Measurements from ENCODE around the gene SMYD1. TPM values are rescaled to one million over a fixed set of nuclear protein-coding genes. Genes with fewer than 3 reads are reported as not detected.

SMYD1 gene
- total and polyA plus RNA-seq, 8 donors = 0.12 to 25.4 (median 10.5) TPM

GRCh38 chr2:88087763-88088162 lies 20.1 kb downstream of the SMYD1 start:
- TF ChIP-seq CTCF (IDR thresholded peaks at IDR 0.05) (no peak), POLR2AphosphoS5 (IDR thresholded peaks at IDR 0.05) (no peak), EP300 (IDR thresholded peaks at IDR 0.05) (no peak), POLR2A (IDR thresholded peaks at IDR 0.05) (no peak)
- 85 to 94% (median 88%) methylated on average over 14 to 17 of the region's 17 CpGs for WGBS, 5 donors
- H3K27me3 ChIP-seq = peaks cover 0 to 4% (median 0%) of the 10 kb centered on the region in 3 donors

GRCh38 chr2:88088999-88089398 lies 21.4 kb downstream of the SMYD1 start:
- Histone ChIP-seq H3K9me3 (no peaks in the 10 kb centered on the region), H3K27me3 (no peaks in the 10 kb centered on the region), H3K27ac (no peak overlapping the region), H3K36me3 (no peaks in the 10 kb centered on the region), H3K4me3 (no peak overlapping the region), H3K4me1 (no peaks in the 10 kb centered on the region)
- intact Hi-C loops (cut with DNase I; ENCODE audit: low total_unique reads) = no loop called here
- no peak for DNase-seq
- TF ChIP-seq CTCF (IDR thresholded peaks at IDR 0.05) = no peak
- TF ChIP-seq EP300 (IDR thresholded peaks at IDR 0.05) = no peak
- TF ChIP-seq POLR2A (IDR thresholded peaks at IDR 0.05) = no peak
- TF ChIP-seq POLR2AphosphoS5 (IDR thresholded peaks at IDR 0.05) = no peak
- 82 to 100% (median 97%) methylated on average over 2 of the region's 2 CpGs for WGBS, 5 donors

More at GRCh38 chr2:88087763-88088162, 20.1 kb downstream of the SMYD1 start:
- no peaks in the 10 kb centered on the region for H3K36me3 ChIP-seq
- intact Hi-C loops (cut with DNase I; ENCODE audit: low total_unique reads) = no loop called here
- H3K4me1 ChIP-seq = no peaks in the 10 kb centered on the region
- no peak overlapping the region for H3K27ac ChIP-seq
- DNase-seq = no peak
- H3K9me3 ChIP-seq = no peaks in the 10 kb centered on the region
- H3K4me3 ChIP-seq = no peak overlapping the region

- H3K9me3 ChIP-seq = no peaks in the 10 kb centered on the region
- no peak for DNase-seq
- TF ChIP-seq POLR2AphosphoS5 (IDR thresholded peaks at IDR 0.05) (no peak), EP300 (IDR thresholded peaks at IDR 0.05) (no peak), CTCF (IDR thresholded peaks at IDR 0.05) (no peak), POLR2A (IDR thresholded peaks at IDR 0.05) (no peak)
- H3K36me3 ChIP-seq = no peaks in the 10 kb centered on the region
- no peaks in the 10 kb centered on the region for H3K27me3 ChIP-seq
- intact Hi-C loops (cut with DNase I; ENCODE audit: low total_unique reads) = no loop called here
- H3K4me3 ChIP-seq = no peak overlapping the region
- 75 to 85% (median 83%) methylated on average over 8 of the region's 8 CpGs for WGBS, 5 donors
- no peak overlapping the region for H3K27ac ChIP-seq
- H3K4me1 ChIP-seq = no peaks in the 10 kb centered on the region
Observed at GRCh38 chr2:88090446-88091283, 23.0 kb downstream of the SMYD1 start.

- H3K4me1 ChIP-seq = no peaks in the 10 kb centered on the region
- WGBS, 5 donors = 52 to 88% (median 75%) methylated on average over 3 of the region's 3 CpGs
- no peaks in the 10 kb centered on the region for H3K36me3 ChIP-seq
- intact Hi-C loops (cut with DNase I; ENCODE audit: low total_unique reads) = no loop called here
- no peak overlapping the region for H3K4me3 ChIP-seq
- H3K27me3 ChIP-seq = no peaks in the 10 kb centered on the region
- TF ChIP-seq EP300 (IDR thresholded peaks at IDR 0.05) = no peak
- no peak for TF ChIP-seq CTCF (IDR thresholded peaks at IDR 0.05)
- no peak for TF ChIP-seq POLR2AphosphoS5 (IDR thresholded peaks at IDR 0.05)
- TF ChIP-seq POLR2A (IDR thresholded peaks at IDR 0.05) = no peak
- no peak overlapping the region for H3K27ac ChIP-seq
- no peaks in the 10 kb centered on the region for H3K9me3 ChIP-seq
- DNase-seq = no peak
Observed at GRCh38 chr2:88091943-88092342, 24.3 kb downstream of the SMYD1 start.

Measured in stomach (tissue), 9 donors.